NCI-H1092 (cell line): ENCODE results near the gene HOMER3.
"Not testable (repeated sequence)": the region's sequence is repeated elsewhere in the genome, so short reads cannot be mapped to it uniquely, and the experiment has no call there.

ENCODE experiments used
- DNase-seq: peaks from one replicate; lab custom pipeline; 2025; lab: John Stamatoyannopoulos, UW

HOMER3 gene

DNA sequence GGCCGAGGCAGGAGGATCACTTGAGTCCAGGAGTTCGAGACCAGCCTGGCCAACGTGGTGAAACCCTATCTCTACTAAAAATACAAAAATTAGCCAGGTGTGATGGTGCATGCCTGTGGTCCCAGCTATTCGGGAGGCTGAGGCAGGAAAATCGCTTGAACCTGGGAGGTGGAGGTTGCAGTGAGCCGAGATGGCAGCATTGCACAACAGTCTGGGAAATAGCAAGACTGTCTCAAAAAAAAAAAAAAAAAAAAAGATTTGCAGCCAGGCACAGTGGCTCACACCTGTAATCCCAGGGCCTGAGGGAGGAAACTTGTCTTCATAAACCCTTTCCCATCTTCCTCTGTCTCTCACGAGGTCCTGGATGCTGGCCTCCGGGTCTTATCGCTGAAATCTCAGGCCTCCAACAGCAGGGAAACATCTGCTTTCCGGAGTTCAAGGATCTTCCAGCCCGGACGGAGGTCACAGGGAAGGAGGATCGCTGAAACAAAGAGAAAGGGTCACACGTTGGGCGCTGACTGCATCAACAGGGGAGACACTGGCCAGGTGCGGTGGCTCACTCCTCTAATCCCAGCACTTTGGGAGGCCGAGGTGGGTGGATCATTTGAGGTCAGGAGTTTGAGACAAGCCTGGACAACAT, 11.5 kb upstream of the HOMER3 start:
- DNase-seq: not testable (repeated sequence)

DNA sequence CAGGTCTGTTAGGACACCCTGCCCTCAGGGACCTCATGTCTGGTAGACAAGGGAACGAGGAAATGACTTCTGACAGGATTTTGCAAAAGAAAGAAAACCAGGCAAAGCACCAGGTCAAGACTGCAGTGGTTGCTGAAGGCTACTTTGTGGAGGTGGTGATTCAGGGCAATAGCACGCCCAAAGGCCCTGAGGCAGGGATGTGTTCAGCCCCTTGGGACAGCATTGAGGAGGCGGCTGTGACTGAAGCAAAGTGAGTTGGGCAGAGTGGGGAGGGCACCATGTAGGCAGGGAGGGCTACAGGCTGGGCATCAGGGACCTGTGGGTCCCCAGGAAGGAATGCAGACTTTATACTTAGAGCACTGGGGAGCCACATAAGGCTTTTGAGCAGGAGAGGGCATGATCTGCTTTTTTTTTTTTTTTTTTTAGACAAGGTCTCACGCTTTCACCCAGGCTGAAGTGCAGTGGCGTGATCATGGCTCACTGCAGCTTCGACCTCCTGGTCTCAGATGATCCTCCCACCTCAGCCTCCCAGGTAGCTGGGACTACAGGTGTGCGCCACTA, 10.8 kb upstream of the HOMER3 start:
- no peak for DNase-seq

DNA sequence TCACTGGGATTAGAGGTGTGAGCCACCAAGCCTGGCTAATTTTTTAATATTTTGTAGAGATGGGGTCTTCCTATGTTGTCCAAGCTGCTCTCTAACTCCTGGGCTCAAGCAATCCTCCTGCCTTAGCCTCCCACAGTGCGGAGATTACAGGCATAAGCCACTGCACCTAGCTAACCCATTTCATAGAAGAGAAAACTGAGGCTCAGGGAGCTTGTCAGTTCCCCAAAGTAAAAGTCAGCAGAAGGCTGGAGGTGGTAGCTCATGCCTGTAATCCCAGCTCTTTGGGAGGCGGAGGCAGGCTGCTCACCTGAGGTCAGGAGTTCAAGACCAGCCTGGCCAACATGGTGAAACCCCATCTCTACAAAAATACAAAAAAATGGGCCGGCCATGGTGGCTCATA, 8.8 kb upstream of the HOMER3 start:
- no peak for DNase-seq

DNA sequence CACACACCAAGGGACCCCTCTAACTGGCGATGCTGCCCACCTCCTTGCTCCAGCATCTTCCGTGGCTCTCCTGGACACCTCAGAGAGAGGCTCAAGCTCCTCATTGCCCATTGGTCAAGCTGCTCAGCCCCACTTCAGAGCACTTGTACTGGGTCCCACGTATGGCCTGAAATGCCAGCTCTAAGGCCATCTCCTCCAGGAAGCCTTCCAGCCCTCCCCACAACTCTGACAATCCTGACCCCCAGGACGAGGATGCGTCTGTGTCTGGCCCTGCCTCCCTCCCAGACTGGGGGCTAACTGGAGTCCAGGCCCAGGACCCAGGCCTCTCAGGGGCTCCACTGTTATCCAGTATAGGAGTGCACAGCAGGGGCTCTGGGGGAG, 7.9 kb upstream of the HOMER3 start:
- no peak for DNase-seq

GRCh38 chr19:18948075-18948975, 7.3 kb upstream of the HOMER3 start:
- no peak for DNase-seq

- DNase-seq: no peak
Observed at GRCh38 chr19:18946918-18947317, 5.9 kb upstream of the HOMER3 start.

DNA sequence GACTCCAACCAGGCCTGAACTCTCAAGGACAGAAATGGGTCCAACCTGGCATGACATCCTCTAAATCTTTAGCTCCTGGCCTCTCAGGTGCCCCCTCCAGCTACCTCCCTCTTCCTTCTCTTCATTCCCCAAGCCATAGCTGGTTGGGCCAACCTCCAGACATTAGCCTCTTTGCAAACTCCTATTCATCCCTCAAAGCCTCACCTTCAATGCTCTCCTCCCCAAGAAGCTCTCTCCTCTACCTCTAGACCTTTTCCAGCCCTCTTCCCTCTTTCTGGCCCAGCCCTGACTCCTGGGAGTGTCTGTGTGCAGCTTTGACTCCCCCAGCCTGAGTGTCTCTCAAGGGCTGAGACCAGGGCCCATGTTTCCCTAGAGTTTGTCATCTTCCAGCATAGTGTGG, 5.3 kb upstream of the HOMER3 start:
- DNase-seq: no peak

GRCh38 chr19:18945297-18945696, 4.3 kb upstream of the HOMER3 start:
- DNase-seq: no peak

DNA sequence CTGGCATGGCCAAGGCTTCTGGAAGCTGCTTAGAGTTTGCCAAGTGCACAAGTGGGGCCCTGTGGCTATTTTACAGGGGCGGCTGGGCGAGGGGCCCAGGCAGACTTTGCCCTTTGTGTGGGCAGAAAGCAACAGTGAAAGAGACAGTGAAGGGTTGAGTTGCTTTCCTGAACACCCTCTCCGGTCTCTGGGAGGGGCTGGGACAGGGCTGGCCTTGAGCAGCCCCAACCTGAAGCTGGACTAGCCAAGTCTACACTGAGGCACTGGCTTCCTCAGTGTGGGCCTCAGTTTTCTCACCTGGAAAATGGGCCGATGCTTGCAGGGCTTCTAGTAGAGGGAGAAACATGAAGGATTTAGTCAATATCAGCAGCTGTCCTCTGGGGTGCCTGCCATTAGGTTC, 2.4 kb upstream of the HOMER3 start:
- DNase-seq: no peak

GRCh38 chr19:18942692-18943091, 1.7 kb upstream of the HOMER3 start:
- DNase-seq: no peak

- no peak for DNase-seq
Observed at GRCh38 chr19:18941628-18942354, 774 bp upstream of the HOMER3 start.

GRCh38 chr19:18939922-18940768, 872 bp downstream of the HOMER3 start:
- DNase-seq: no peak

DNA sequence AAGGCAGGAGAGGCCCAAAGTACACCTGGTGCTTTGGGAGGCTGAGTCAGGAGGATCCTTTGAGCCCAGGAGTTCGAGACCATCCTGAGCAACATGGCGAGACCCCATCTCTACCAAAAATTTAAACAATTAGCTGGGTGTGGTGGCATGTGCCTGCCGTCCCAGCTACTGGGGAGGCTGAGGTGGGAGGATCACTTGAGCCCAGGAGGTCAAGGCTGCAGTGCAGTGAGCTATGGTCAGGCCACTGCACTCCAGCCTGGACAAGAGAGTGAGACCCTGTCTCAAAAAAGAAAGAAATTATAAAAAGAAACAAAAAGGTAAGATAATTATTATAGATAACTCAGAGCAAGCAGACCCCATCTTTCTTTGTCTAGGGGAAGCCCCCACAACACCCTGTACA, 1.9 kb downstream of the HOMER3 start:
- no peak for DNase-seq

DNA sequence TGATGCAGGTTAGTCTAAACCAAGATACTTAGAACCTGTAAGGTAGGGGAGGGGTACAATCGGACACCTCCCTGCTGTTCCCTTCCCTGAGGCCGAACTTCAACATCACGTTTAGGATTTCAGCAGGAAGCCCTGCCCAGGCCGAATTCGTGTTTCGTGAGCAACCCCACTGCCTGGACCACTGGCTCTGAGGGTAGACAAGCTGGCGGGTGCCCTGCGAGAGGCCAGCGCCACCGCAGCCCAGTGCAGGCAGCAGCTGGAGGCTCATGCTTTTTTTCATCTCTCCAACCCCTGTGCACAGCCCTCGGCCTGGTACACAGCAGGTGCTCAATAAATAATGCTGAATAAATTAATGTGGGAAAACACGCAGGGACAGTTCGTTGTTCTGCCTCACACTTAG, 7.7 kb downstream of the HOMER3 start:
- DNase-seq: no peak

- no peak for DNase-seq
Observed at GRCh38 chr19:18932216-18932841, 8.7 kb downstream of the HOMER3 start.

- no peak for DNase-seq
Observed at GRCh38 chr19:18931316-18932162, 9.5 kb downstream of the HOMER3 start.

- no peak for DNase-seq
Observed at GRCh38 chr19:18929311-18929710, 11.7 kb downstream of the HOMER3 start.

GRCh38 chr19:18928018-18928805, 12.8 kb downstream of the HOMER3 start:
- no peak for DNase-seq

- DNase-seq: no peak
Observed at GRCh38 chr19:18924684-18925213, 16.3 kb downstream of the HOMER3 start.
